HepG2 (cell line): Measurements from ENCODE around the gene RREB1. TPM values are rescaled to one million over a fixed set of nuclear protein-coding genes. Genes with fewer than 3 reads are reported as not detected.
A peak's percentile ranks its signal among the peaks of the same experiment; 100 is the strongest.

ENCODE experiments used
- ARHGAP35 ChIP-seq: sonication (generic); formaldehyde crosslinking; IDR thresholded peaks from 2 replicates; pipeline ENCODE4 v1.9.0; 2022; ENCODE audit warnings: mild to moderate bottlenecking, inconsistent platforms, moderate library complexity, missing genetic modification reagents, borderline replicate concordance
- ASH2L ChIP-seq: fragments of 300-600, 200-600 bp; sonication (generic); IDR thresholded peaks from 2 replicates; pipeline ENCODE4 v1.7.0; 2017; ENCODE audit warnings: low read depth, mild to moderate bottlenecking, moderate library complexity, mixed read lengths, low read length; ENCODE audit not compliant: insufficient read length
- CC2D1A ChIP-seq: sonication (generic); formaldehyde crosslinking; IDR thresholded peaks from 2 replicates; pipeline ENCODE4 v1.8.1; 2023; ENCODE audit warnings: mild to moderate bottlenecking, missing genetic modification reagents
- CHD4 ChIP-seq: fragments of 200-600 bp; sonication (generic); IDR thresholded peaks from 2 replicates; pipeline ENCODE4 v1.7.0; 2017; ENCODE audit warnings: mild to moderate bottlenecking, low read length, borderline replicate concordance
- DMAP1 ChIP-seq: IDR thresholded peaks from 2 replicates; pipeline ENCODE4 v1.6.1; 2016
- FIP1L1 ChIP-seq: fragments of 200-400 bp; formaldehyde crosslinking; IDR thresholded peaks from 2 replicates; pipeline ENCODE4 v1.6.1; 2018; ENCODE audit warnings: low read depth, mild to moderate bottlenecking, low read length, moderate library complexity, borderline replicate concordance; ENCODE audit not compliant: insufficient read depth
- FOSL1 ChIP-seq: sonication (generic); formaldehyde crosslinking; IDR thresholded peaks from 2 replicates; pipeline ENCODE4 v1.9.0; 2021; ENCODE audit warnings: missing genetic modification reagents, borderline replicate concordance
- FOXP1 ChIP-seq, 2 experiments: fragments of 450-650 bp in 1 of 2; IDR thresholded peaks; 2 replicates each; pipeline ENCODE4 v1.6.1; 2017 to 2018; ENCODE audit warnings: antibody characterized with exemption in 1 of 2
- GATAD2A ChIP-seq: IDR thresholded peaks from 2 replicates; pipeline ENCODE4 v1.6.1; 2016
- MTA3 ChIP-seq: sonication (generic); formaldehyde crosslinking; IDR thresholded peaks from 2 replicates; pipeline ENCODE4 v1.4.0; 2020; ENCODE audit warnings: missing genetic modification reagents
- NR2F6 ChIP-seq, 2 experiments: IDR thresholded peaks; 2 replicates each; pipeline ENCODE4 v1.6.1; 2016; ENCODE audit warnings: antibody characterized with exemption in 1 of 2, mild to moderate bottlenecking in 1 of 2
- POGZ ChIP-seq: sonication (generic); formaldehyde crosslinking; IDR thresholded peaks from 2 replicates; pipeline ENCODE4 v1.4.0; 2020; ENCODE audit warnings: mild to moderate bottlenecking, missing genetic modification reagents
- RFXAP ChIP-seq: sonication (generic); formaldehyde crosslinking; IDR thresholded peaks from 2 replicates; pipeline ENCODE4 v1.4.0; 2020; ENCODE audit warnings: missing genetic modification reagents, borderline replicate concordance
- SOX5 ChIP-seq: IDR thresholded peaks from 2 replicates; pipeline ENCODE4 v1.6.1; 2016; ENCODE audit warnings: borderline replicate concordance
- ZMAT3 ChIP-seq: sonication (generic); formaldehyde crosslinking; conservative IDR thresholded peaks from 2 replicates; pipeline ENCODE4 v1.7.0; 2021; ENCODE audit warnings: missing genetic modification reagents
- ZNF138 ChIP-seq: sonication (generic); formaldehyde crosslinking; IDR thresholded peaks from 2 replicates; pipeline ENCODE4 v1.5.0; 2020; ENCODE audit warnings: mild to moderate bottlenecking, low read depth, missing genetic modification reagents
- ZNF234 ChIP-seq: sonication (generic); formaldehyde crosslinking; conservative IDR thresholded peaks from 2 replicates; pipeline ENCODE4 v1.5.1; 2020; ENCODE audit warnings: mild to moderate bottlenecking, missing genetic modification reagents
- ZNF354B ChIP-seq: sonication (generic); formaldehyde crosslinking; IDR thresholded peaks from 2 replicates; pipeline ENCODE4 v1.8.0; 2022; ENCODE audit warnings: mild to moderate bottlenecking, missing genetic modification reagents
- ZNF460 ChIP-seq: sonication (generic); formaldehyde crosslinking; IDR thresholded peaks from 2 replicates; pipeline ENCODE4 v1.5.1; 2020; ENCODE audit warnings: missing genetic modification reagents, mild to moderate bottlenecking, borderline replicate concordance
- ZNF598 ChIP-seq: sonication (generic); formaldehyde crosslinking; IDR thresholded peaks from 2 replicates; pipeline ENCODE4 v1.5.1; 2020; ENCODE audit warnings: mild to moderate bottlenecking, missing genetic modification reagents, borderline replicate concordance
- ZNF777 ChIP-seq: sonication (generic); formaldehyde crosslinking; IDR thresholded peaks from 2 replicates; pipeline ENCODE4 v1.4.0; 2020; ENCODE audit warnings: missing genetic modification reagents
- ZNF788 ChIP-seq: sonication (generic); formaldehyde crosslinking; IDR thresholded peaks from 2 replicates; pipeline ENCODE4 v1.5.0; 2020; ENCODE audit warnings: mild to moderate bottlenecking, missing genetic modification reagents, borderline replicate concordance
- ZNF816 ChIP-seq: sonication (generic); formaldehyde crosslinking; IDR thresholded peaks from 2 replicates; pipeline ENCODE4 v1.8.0; 2022; ENCODE audit warnings: missing genetic modification reagents, mild to moderate bottlenecking, borderline replicate concordance
- ZSCAN25 ChIP-seq: sonication (generic); formaldehyde crosslinking; IDR thresholded peaks from 2 replicates; pipeline ENCODE4 v1.8.0; 2022; ENCODE audit warnings: mild to moderate bottlenecking, missing genetic modification reagents
- polyA plus RNA-seq, 8 experiments: library from polyadenylated mRNA; depleted of rRNA in 3 of 8; stranded (reverse) in 7 of 8; unstranded in 1 of 8; fragments of >200 nt; fragmentation: Illumina TruSeq in 4 of 8; extraction: Trizol in 4 of 8; gene quantifications; 2 replicates each; pipeline versions ENCODE4 v1.2.1 to v1.2.3, GENCODE V29; 2011 to 2016; ENCODE audit warnings: low read depth in 4 of 8, missing spikeins in 1 of 8, mixed read lengths in 1 of 8; ENCODE audit not compliant: insufficient read depth in 1 of 8
- total RNA-seq, 5 experiments: library from RNA; depleted of rRNA; stranded (reverse); fragments of >200 nt; fragmentation: Illumina TruSeq; extraction: Trizol; gene quantifications; 2 replicates each; pipeline ENCODE4 v1.2.3, GENCODE V29; 2016; ENCODE audit warnings: low read depth in 1 of 5
- TF ChIP-seq, protein P1 (sequence below): sonication (generic); formaldehyde crosslinking; IDR thresholded peaks from 2 replicates; pipeline ENCODE4 v1.4.0; 2020; ENCODE audit warnings: missing genetic modification reagents
- TF ChIP-seq, protein P2 (sequence below): sonication (generic); formaldehyde crosslinking; IDR thresholded peaks from 2 replicates; pipeline ENCODE4 v1.4.0; 2020; ENCODE audit warnings: missing genetic modification reagents

Gene RREB1
- total and polyA plus RNA-seq, 2 of the 13 experiments (the other 11 are each of a cell fraction or from before 2014, with no cell fraction given), result 6.1 to 23.2 TPM

- TF ChIP-seq, protein P1, sequence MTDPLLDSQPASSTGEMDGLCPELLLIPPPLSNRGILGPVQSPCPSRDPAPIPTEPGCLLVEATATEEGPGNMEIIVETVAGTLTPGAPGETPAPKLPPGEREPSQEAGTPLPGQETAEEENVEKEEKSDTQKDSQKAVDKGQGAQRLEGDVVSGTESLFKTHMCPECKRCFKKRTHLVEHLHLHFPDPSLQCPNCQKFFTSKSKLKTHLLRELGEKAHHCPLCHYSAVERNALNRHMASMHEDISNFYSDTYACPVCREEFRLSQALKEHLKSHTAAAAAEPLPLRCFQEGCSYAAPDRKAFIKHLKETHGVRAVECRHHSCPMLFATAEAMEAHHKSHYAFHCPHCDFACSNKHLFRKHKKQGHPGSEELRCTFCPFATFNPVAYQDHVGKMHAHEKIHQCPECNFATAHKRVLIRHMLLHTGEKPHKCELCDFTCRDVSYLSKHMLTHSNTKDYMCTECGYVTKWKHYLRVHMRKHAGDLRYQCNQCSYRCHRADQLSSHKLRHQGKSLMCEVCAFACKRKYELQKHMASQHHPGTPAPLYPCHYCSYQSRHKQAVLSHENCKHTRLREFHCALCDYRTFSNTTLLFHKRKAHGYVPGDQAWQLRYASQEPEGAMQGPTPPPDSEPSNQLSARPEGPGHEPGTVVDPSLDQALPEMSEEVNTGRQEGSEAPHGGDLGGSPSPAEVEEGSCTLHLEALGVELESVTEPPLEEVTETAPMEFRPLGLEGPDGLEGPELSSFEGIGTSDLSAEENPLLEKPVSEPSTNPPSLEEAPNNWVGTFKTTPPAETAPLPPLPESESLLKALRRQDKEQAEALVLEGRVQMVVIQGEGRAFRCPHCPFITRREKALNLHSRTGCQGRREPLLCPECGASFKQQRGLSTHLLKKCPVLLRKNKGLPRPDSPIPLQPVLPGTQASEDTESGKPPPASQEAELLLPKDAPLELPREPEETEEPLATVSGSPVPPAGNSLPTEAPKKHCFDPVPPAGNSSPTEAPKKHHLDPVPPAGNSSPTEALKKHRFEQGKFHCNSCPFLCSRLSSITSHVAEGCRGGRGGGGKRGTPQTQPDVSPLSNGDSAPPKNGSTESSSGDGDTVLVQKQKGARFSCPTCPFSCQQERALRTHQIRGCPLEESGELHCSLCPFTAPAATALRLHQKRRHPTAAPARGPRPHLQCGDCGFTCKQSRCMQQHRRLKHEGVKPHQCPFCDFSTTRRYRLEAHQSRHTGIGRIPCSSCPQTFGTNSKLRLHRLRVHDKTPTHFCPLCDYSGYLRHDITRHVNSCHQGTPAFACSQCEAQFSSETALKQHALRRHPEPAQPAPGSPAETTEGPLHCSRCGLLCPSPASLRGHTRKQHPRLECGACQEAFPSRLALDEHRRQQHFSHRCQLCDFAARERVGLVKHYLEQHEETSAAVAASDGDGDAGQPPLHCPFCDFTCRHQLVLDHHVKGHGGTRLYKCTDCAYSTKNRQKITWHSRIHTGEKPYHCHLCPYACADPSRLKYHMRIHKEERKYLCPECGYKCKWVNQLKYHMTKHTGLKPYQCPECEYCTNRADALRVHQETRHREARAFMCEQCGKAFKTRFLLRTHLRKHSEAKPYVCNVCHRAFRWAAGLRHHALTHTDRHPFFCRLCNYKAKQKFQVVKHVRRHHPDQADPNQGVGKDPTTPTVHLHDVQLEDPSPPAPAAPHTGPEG (CRISPR knock-in tag), result no peak
- 0 out of 2 replicates have a peak, but pooled peaks have one; percentile 32 for TF ChIP-seq POGZ
- no peak for TF ChIP-seq ZMAT3 (CRISPR knock-in tag)
- TF ChIP-seq NR2F6 (IDR thresholded peaks at IDR 0.05), result peak; percentile 76
- peak; percentile 89 for TF ChIP-seq NR2F6 (CRISPR knock-in tag; IDR thresholded peaks at IDR 0.05)
- no peak for TF ChIP-seq ARHGAP35 (CRISPR knock-in tag)
- no peak for TF ChIP-seq FIP1L1
- TF ChIP-seq MTA3 (CRISPR knock-in tag), result no peak
- peak; percentile 94 for TF ChIP-seq GATAD2A (CRISPR knock-in tag)
- TF ChIP-seq ZSCAN25, result peak; percentile 41; the same call in 1 of the 2 replicates
- peak; percentile 91 for TF ChIP-seq SOX5 (CRISPR knock-in tag)
- TF ChIP-seq FOSL1, result no peak
- TF ChIP-seq, protein P2, sequence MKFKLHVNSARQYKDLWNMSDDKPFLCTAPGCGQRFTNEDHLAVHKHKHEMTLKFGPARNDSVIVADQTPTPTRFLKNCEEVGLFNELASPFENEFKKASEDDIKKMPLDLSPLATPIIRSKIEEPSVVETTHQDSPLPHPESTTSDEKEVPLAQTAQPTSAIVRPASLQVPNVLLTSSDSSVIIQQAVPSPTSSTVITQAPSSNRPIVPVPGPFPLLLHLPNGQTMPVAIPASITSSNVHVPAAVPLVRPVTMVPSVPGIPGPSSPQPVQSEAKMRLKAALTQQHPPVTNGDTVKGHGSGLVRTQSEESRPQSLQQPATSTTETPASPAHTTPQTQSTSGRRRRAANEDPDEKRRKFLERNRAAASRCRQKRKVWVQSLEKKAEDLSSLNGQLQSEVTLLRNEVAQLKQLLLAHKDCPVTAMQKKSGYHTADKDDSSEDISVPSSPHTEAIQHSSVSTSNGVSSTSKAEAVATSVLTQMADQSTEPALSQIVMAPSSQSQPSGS, result no peak; the same call in 1 of the 2 replicates
- peak; percentile 49; the same call in 1 of the 2 replicates for TF ChIP-seq ZNF788 (CRISPR knock-in tag)
- no peak for TF ChIP-seq RFXAP
- no peak for TF ChIP-seq ZNF816
- no peak for TF ChIP-seq FOXP1 (IDR thresholded peaks at IDR 0.05)
- peak; percentile 85 for TF ChIP-seq FOXP1 (CRISPR knock-in tag; IDR thresholded peaks at IDR 0.05)
- no peak for TF ChIP-seq CC2D1A (CRISPR knock-in tag)
- TF ChIP-seq ASH2L, result no peak
- no peak for TF ChIP-seq ZNF460
- TF ChIP-seq CHD4, result no peak; the same call in 1 of the 2 replicates
- no peak for TF ChIP-seq ZNF138 (CRISPR knock-in tag)
- TF ChIP-seq ZNF234 (CRISPR knock-in tag), result no peak
- no peak for TF ChIP-seq ZNF354B
- no peak for TF ChIP-seq ZNF598 (CRISPR knock-in tag)
- TF ChIP-seq DMAP1 (CRISPR knock-in tag), result peak; percentile 60; the same call in 1 of the 2 replicates
- TF ChIP-seq ZNF777 (CRISPR knock-in tag), result no peak
Observed at GRCh38 chr6:7138921-7139358, 31.2 kb downstream of the RREB1 start (continued).
